ENCODE data around the gene CACNB1. TPM values are rescaled to one million over a fixed set of nuclear protein-coding genes. Genes with fewer than 3 reads are reported as not detected.

Gene CACNB1
- polyA plus RNA-seq, 1 of the 3 experiments (the other 2 are of a cell fraction) = 7.4 TPM

DNA sequence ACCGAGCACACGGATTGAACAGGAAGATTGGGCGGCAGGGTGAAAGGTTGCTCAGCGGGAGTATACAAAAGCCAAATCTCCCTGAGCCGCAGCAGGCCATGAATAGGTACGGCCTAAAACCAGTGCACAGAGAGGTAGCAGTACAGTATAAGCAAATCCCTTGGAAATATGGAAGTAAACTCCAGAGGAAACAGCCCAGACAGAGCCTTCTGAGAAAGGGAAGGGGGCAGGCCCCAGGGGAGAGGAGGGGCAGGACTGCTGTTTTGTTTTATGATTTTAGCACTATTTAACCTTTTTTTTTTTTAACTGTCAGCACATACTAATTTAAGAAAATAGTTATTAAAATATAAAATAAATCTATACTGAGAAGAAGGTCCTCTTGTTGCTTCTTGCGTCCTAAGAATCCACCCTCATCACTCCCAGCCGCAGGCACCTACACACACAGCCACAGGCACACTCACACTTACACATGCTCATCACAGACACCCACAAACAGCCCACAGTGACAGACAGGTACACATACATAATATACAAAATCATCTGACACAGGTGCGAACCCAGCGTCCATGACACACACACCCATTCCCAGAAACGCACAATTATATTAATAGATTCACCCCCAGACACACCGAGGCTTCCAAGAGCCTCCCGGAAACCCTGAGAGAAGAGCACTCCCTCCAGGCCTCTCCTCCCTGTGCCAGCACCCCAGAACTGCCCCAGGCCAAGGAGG is 58.9 kb downstream of the CACNB1 start:
- Histone ChIP-seq H3K9ac (no peak overlapping the region), H2AFZ (ENCODE audit: low read depth) (peak overlapping the region; percentile 63; the same call in 1 of the 2 replicates)
- no peak for TF ChIP-seq RCOR1 (IDR thresholded peaks at IDR 0.05; ENCODE audit: low read length)
- TF ChIP-seq ELF1 (IDR thresholded peaks at IDR 0.05) = no peak
- TF ChIP-seq, protein P1, sequence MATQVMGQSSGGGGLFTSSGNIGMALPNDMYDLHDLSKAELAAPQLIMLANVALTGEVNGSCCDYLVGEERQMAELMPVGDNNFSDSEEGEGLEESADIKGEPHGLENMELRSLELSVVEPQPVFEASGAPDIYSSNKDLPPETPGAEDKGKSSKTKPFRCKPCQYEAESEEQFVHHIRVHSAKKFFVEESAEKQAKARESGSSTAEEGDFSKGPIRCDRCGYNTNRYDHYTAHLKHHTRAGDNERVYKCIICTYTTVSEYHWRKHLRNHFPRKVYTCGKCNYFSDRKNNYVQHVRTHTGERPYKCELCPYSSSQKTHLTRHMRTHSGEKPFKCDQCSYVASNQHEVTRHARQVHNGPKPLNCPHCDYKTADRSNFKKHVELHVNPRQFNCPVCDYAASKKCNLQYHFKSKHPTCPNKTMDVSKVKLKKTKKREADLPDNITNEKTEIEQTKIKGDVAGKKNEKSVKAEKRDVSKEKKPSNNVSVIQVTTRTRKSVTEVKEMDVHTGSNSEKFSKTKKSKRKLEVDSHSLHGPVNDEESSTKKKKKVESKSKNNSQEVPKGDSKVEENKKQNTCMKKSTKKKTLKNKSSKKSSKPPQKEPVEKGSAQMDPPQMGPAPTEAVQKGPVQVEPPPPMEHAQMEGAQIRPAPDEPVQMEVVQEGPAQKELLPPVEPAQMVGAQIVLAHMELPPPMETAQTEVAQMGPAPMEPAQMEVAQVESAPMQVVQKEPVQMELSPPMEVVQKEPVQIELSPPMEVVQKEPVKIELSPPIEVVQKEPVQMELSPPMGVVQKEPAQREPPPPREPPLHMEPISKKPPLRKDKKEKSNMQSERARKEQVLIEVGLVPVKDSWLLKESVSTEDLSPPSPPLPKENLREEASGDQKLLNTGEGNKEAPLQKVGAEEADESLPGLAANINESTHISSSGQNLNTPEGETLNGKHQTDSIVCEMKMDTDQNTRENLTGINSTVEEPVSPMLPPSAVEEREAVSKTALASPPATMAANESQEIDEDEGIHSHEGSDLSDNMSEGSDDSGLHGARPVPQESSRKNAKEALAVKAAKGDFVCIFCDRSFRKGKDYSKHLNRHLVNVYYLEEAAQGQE (IDR thresholded peaks at IDR 0.05; ENCODE audit: low read depth, low read length) = no peak
- TF ChIP-seq, protein P2, sequence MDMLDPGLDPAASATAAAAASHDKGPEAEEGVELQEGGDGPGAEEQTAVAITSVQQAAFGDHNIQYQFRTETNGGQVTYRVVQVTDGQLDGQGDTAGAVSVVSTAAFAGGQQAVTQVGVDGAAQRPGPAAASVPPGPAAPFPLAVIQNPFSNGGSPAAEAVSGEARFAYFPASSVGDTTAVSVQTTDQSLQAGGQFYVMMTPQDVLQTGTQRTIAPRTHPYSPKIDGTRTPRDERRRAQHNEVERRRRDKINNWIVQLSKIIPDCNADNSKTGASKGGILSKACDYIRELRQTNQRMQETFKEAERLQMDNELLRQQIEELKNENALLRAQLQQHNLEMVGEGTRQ (IDR thresholded peaks at IDR 0.05; ENCODE audit: borderline replicate concordance, low read depth, low read length) = no peak
- TF ChIP-seq, protein P3, sequence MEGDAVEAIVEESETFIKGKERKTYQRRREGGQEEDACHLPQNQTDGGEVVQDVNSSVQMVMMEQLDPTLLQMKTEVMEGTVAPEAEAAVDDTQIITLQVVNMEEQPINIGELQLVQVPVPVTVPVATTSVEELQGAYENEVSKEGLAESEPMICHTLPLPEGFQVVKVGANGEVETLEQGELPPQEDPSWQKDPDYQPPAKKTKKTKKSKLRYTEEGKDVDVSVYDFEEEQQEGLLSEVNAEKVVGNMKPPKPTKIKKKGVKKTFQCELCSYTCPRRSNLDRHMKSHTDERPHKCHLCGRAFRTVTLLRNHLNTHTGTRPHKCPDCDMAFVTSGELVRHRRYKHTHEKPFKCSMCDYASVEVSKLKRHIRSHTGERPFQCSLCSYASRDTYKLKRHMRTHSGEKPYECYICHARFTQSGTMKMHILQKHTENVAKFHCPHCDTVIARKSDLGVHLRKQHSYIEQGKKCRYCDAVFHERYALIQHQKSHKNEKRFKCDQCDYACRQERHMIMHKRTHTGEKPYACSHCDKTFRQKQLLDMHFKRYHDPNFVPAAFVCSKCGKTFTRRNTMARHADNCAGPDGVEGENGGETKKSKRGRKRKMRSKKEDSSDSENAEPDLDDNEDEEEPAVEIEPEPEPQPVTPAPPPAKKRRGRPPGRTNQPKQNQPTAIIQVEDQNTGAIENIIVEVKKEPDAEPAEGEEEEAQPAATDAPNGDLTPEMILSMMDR (IDR thresholded peaks at IDR 0.05) = no peak
- TF ChIP-seq FOXJ3 (CRISPR knock-in tag; IDR thresholded peaks at IDR 0.05) = no peak
- TF ChIP-seq RXRA (IDR thresholded peaks at IDR 0.05; ENCODE audit: borderline replicate concordance, low read depth) = no peak
- no peak for TF ChIP-seq YY1 (IDR thresholded peaks at IDR 0.05; ENCODE audit: low read depth)
- TF ChIP-seq EZH2phosphoT487 (IDR thresholded peaks at IDR 0.05; ENCODE audit: borderline replicate concordance, low read depth) = no peak

More for the DNA sequence above, 58.9 kb downstream of the CACNB1 start:
- Histone ChIP-seq H3K79me2 (ENCODE audit: insufficient read depth) (no peaks in the 10 kb centered on the region), H3K9me3 (no peaks in the 10 kb centered on the region), H3K4me1 (ENCODE audit: control insufficient read depth in 1 of 2, insufficient read depth in 2 of 2, low read depth in 1 of 2, low read length in 1 of 2) (peaks cover 0 to 12% of the 10 kb centered on the region in 2 experiments; a peak in 1 of 4 replicates), H4K20me1 (ENCODE audit: insufficient read depth) (no peaks in the 10 kb centered on the region), H3K9me2 (no peaks in the 10 kb centered on the region), H3F3A (replicated peaks; ENCODE audit: insufficient read depth) (no peaks in the 10 kb centered on the region), H3K4me3 (ENCODE audit: low read depth in 2 of 2, low read length in 1 of 2) (no peak overlapping the region), H3K4me2 (peak overlapping the region; percentile 28; the same call in 1 of the 2 replicates), H3K27me3 (ENCODE audit: insufficient read depth) (no peaks in the 10 kb centered on the region), H3K27ac (ENCODE audit: low read depth in 2 of 2, low read length in 1 of 2) (0 out of 4 replicates have a peak overlapping the region, but pooled peaks of 1 of the 2 experiments have one; percentile 15), H3K36me3 (replicated peaks in 1 of 2; ENCODE audit: control insufficient read depth in 1 of 2, insufficient read depth in 2 of 2, low read length in 1 of 2) (no peaks in the 10 kb centered on the region)
- CTCF ChIA-PET = interaction anchor here (1.2 kb wide), 1 partner anchor 15 kb away, joined by 6 read pairs; no protein-coding TSS in a partner anchor
- POLR2A ChIA-PET = no interaction called here
- DNase-seq = no peak
- WGBS (ENCODE audit: low lambda C conversion rate) = 89% methylated on average over 13 of the region's 13 CpGs
